Skin of body (tissue), 2 donors: ENCODE measurements around the gene HSPA4. TPM values are rescaled to one million over a fixed set of nuclear protein-coding genes. Genes with fewer than 3 reads are reported as not detected.

ENCODE experiments used
- DNase-seq: peaks from one replicate; lab custom pipeline; 2025; lab: John Stamatoyannopoulos, UW
- total RNA-seq: library from RNA; depleted of rRNA; stranded (reverse); fragments of >200 nt; gene quantifications from one replicate; pipeline ENCODE4 v1.2.3, GENCODE V29; 2014

Gene HSPA4
- total RNA-seq, 1 donor from 2014 or later, result 58.9 TPM

DNA sequence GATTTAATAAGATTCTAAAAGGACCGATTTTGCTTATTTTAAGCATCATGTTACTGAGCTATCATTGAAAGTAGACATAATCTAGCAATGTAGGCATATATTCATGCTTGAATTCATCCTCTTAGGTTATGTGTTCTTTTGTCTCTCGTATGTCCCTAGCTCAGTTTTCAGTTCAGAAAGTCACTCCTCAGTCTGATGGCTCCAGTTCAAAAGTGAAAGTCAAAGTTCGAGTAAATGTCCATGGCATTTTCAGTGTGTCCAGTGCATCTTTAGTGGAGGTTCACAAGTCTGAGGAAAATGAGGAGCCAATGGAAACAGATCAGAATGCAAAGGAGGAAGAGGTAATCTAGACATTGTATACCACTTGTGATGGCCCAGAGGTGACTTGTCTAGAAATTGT, 39.2 kb downstream of the HSPA4 start:
- DNase-seq, result no peak

DNA sequence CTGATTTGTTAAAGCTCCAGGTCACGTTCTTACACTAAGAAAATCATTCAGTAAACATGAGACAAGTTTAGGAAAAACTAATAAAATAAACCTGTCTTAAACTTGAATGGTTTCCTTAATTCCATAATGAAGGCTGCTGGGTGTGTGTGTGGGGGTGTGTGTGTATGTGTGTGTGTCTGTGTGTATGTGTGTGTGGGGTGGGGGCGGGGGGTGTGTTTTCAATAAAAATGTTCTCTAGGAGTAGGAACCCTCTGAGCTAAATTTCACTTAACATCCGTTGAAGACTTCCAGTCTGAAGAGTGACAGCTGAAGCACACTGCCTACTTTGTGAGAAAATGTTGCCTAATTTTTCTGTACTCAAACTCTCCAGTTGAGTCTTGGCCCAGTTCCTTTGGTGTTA, 54.5 kb downstream of the HSPA4 start:
- DNase-seq, result no peak

DNA sequence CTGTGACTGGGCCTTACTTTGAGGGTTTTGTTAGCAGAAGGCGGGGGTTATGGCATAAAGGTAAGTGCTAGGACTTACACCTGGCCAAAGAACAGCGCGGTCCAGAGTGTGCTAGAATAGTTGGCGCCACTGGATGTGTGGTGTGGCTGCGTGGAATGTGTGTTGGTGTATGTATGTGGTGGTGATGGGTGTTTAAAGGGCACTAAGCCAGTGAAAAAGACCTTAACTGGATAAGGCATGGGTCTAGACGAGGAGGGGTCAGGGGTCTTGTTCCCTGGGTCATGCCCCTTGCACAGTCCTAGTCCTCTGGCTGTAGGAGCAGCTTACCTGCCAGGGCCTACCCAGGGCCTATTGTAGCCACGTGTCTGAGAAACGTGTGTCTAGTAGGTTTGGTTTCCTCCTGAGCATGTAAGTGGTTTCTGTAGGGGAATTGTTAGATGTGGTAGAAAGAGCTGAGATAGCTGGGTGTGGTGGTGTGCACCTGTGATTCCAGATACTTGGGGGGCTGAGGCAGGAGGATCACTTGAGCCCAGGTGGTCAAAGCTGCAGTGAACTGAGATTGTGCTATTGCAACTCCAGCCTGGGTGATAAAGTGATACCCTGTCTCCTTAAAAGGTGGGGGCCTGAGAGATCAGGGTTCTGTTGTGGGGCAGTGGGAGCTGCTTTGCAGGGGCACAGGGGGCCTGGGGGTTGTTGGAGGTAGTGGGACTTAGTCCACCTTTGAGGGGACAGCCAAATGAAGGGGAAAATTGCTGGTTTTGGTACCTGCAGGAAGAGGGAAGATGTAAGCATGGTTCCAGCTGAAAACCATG, 55.2 kb downstream of the HSPA4 start:
- DNase-seq, result no peak

DNA sequence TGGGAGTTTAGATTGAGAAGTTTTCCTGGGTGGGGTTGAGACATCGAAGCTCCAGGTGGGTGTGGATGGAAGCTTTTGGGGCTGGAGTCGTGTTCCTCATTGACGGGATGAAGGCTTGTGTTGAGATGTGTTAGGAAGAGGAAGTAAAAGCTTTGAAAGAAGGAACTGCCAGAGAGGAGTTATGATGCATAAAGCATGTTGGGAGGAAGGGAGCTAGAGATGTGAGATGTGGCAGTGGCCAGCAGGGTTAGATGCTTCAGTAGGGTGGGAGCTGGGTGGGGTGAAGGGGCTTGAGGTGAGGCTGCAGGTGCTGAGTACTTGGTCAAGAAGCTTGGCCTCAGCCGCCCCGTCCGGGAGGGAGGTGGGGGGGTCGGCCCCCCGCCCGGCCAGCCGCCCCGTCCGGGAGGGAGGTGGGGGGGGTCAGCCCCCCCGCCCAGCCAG, 56.7 kb downstream of the HSPA4 start:
- DNase-seq, result no peak

DNA sequence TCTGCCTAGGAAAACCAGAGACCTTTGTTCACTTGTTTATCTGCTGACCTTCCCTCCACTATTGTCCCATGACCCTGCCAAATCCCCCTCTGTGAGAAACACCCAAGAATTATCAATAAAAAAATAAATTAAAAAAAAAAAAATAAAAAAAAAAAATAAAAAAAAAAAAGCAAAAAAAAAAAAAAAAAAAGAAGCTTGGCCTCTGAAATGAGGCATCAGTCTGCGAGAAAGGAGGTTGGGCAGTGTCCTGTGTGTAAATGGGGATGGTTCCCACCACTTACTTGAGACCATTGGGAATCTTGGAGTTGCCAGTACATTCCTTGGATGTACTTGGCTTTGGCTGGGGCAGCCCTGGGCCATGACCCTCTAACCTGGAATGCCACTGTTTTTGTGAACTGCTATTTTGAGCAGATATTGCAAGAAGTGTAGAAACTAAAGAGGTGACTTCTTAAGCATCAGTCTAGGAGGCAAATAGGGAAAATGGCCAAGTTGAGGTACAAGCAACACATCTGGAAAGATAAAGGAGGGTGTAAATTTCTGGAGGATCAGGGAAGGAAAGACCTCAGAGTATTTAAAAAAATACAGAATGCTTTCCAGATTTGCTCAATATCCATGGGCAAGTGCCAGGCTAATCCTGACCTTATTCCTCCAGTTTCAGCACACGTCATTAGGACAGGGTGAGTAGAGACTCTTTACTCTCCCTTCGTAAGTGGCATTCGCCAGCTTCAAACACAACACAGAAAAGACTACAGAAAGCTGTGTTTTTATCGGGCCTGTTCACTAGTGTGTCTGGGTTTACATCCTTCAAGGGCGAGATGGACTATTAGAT, 58.1 kb downstream of the HSPA4 start:
- DNase-seq, result no peak

DNA sequence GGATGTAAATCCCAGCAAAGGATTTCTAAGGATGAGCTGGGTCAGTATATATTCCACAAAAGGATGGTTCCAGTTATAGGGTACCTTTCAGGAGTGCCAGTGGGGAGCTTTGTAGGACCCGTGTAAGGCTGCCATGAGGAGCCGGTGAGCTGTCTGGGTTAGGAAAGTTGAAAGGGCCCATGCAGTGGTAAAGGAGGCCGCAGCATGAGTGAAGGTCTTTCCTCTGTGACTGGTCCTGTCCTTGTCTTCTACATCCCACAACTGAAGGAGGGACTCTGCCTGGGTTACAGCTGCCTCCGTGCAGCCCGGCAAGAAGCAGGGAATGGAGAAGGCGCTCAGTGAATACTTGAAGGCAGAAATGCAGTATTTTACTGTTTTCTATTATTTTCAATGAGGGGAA, 58.9 kb downstream of the HSPA4 start:
- no peak for DNase-seq

DNA sequence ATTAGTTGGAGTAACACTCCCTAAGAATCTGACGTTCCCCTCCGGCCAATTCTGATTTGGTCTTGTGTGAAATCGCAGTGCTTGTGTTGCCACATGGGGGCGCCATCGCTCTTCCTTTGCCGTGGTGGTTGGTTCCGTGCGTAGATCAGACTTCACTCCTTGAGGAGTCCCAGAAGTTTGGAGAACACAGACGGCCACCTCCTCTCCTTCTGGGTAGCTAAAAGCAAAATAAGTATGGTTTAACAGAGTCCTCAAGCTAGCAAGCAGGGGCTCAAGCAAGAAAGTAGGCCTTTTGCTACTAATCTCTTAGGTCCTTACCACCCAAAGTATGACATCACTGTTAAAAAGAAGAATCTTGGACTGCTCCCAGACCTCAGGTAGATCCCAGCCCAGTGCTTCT, 59.5 kb downstream of the HSPA4 start:
- peak; percentile 86 for DNase-seq

DNA sequence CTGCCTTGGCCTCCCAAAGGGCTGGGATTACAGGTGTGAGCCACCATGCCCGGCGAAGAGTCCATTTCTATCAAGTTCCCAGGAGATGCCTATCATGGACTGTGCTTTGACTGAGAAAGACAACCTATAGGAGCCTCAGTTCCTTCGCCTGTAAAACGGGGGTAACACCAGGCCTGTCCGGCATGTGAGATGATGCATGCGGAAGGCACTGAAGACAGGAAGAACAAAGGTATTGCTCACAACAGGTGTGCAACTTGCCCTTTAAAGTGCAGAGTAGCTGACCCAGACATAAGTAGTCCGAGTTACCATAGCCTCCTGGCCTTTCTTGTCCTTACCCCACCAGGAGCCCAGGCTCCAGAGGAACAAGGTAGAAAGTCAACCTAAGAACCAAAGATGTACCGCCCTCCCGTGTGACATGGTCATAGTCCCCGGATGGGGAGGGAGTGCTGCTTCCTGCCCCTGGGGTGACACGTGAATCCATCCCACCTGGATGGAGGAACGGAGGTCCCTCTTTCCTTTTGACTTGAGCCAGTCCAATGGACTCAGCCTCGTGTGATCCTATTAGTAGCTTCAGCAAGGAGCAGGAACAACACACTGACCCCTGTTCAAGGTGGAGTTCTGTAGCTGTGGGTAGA, 60.3 kb downstream of the HSPA4 start:
- no peak for DNase-seq

DNA sequence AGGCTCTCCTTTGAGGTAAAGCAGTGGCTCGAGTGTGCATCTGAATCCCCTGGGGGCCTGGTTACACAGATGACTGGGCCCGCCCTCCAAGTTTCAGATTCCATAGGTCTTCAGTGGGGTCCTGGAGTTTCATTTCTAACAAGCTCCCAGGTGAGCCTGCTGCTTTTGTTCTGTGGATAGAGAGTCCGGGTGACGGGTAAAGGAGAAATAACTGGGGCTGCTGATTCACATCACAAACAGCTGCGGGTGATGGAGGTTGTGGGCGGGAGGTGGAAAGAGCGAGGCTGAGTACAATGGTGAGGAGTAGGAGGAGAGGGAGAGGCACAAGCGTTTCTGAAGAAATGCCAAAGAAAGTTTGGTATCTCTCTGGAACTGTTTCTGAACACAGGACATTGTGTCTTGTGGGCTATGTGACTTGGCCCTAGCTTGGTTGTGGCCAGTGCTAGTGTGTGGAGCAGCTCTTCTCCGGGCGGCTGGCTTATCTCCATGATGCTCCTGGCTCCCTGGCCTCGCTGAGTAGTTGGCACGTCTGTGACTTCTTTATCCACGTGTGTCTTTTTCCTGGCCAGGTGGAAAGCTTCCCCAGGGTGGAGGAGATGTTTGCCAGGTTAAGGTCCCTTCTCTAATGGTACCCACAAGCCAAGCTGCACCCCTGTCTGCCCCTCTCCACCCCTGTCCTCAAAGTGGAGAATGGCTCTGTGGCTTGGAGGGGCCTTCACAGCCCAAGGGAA, 61.7 kb downstream of the HSPA4 start:
- DNase-seq, result no peak

DNA sequence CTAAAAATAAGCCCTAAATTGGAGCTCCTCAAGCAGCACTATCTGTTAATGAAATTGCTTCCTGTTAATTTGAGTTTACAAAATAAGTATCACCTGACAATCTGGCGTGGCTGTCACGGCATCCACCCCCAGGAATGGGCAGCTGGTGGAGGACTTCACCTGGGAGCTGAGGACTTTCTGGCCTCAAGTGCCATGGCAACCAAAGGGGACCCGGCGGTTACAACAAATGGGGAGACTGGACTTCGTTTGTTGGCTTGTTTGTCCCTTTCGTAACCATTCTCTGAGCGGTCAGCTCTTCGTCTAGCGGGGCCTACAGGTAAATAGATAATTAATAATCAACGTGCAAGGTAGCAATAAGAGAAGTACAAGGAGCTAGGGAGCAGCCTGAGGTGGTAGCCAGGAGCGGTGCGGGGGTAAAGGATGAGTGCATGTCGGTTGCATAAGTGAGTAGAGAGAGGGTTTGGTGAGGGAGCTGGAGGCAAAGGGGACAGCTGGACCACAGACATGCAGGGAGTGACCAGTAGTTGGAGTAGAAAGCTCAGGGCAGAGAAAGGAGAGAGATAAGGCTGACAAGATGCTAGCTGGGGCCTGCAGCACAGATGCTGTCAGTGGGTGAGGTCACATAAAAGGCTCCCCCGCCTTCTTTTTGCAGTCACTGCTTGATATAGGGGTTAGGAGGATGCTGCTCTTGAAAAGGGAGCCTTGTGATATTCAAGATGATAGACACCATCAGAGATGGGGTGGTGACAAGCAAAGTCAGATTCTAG, 62.5 kb downstream of the HSPA4 start:
- DNase-seq, result no peak

DNA sequence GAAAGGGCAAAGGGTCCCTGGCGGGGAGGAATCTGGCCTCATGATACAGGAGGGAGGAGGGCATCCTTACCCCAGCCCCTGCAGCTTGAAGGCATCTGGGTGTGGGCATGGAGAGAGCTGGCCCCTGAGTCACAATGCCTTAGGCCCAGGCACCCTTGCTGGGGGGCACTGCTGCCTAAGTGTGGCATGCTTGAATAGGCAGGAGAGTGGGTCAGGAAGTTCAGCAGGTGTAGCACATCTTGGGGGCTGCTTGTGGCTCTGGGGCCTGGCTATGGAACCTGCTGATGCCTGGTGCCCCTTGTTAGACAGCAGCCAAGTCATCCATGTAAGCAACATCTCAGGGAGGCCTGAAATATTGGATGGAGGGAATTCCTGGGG, 63.1 kb downstream of the HSPA4 start:
- DNase-seq, result no peak

DNA sequence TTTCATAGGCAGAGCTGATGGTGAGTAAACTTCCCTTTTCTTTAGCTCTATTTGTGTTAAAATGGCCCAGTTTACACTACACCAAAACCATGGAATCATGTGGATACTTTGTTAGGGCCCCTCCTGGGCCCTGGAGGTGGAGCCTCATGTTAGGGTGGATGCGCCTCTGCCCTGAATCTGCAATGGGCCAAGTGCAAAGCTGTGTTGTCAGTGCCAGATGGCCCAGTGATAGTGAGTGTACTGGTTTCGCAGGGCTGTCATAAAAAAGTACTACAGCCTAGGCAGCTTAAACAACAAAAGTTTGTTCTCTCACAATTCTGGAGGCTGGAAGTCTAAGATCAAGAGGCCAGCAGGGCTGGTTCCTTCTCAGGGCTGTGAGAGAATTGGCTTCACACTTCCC, 64.8 kb downstream of the HSPA4 start:
- DNase-seq, result no peak

DNA sequence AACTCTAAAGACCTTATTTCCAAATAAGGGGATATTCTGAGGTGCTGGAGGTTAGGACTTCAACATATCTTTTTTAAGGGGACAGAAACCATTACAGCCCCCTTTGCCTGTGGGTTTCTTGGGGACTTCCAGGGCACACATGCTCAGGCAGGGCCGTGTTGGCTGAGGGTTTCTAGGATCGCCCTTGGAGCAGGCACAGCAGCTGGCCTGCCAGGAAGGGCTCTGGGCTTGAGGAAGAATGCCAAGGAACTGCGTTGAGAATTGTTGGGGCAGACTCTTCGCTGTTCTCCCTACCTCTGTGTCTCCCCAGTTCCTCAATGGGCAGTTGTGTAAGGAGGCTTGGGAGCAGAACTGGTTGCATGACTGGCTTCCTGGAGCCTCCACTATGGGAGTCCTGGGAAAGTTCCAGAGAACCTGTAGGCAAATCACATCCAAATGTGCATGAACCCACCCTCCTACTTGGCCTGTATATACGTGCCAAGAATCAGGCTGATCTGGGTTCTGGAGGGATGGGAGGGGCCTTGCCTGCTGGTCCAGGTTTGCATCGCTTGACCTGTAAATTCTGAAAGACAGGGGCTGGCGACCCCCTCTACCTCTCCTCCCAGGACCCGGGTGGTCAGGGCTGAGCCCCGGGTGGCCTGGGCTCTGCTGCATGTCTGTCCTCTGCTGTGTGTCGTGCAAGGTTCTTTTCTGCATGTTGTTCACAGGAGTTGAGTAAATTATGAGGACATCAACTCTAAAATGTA, 65.5 kb downstream of the HSPA4 start:
- DNase-seq, result no peak

DNA sequence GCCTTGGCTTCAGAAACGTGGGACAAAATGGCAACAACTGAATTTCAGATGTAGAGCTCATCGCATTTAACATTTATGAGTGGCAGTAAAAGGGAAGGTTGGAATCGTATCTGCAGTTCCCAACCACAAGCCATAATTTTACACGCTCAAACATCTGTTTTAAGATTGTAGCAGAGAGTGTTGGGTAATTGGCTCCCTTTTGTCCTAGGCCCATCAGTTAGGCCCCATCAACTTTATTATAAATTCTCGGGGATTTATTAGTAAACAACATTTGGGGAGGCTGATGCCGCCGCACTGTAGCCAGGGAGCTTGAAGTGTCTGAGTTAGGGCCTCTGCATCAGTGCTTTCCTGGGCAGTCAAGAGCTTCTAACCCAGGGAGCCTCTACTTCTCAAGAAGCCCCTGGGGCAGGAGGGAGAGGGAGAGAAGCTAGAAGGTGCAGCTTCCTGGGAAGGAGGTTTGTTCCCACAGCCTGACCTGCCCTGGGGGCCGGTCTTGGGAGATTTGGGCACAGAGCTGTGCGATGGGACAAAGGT, 66.2 kb downstream of the HSPA4 start:
- DNase-seq, result peak; percentile 39

DNA sequence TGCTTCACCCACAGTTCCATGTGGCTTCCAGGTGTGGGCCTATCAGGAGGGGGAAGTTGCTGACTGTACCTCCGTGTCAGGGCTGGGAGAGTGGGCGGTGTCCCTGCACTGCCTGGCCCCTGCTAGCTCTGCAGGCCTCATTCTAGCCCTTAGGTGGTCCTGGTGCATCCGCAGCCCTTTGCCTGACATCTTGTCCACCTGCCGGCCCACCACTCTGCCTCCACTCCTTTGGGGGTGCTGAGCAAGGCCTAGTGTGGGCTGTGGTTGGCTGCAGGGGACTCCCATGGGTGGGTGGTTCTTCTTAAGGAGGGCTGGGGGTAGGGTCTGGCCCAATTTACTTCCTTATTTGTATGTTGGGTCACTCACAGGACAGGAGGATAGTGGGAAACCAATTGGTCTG, 66.9 kb downstream of the HSPA4 start:
- DNase-seq, result no peak

DNA sequence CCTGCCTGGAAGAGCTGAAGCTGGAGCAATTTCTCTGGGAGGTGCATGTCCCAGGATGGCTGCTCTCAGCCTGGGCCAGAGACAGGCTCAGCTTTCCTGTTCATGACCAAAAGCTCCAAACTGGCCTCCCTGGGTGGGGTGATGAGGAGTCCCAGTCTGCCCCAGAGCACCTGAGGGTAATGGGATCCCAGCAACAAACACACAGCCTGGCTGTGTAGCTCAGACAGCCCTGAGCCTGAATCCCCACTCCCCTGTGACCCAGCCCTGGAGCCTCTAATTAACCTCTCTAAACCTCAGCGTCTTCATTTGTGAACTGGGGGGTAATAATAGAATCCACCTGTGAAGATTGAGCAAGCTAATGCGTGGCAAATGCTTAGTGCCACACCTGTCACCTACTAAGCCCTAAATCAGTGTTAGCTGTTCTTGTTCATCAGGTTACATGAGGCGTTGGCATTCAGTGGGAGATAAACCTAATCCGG, 67.5 kb downstream of the HSPA4 start:
- no peak for DNase-seq

DNA sequence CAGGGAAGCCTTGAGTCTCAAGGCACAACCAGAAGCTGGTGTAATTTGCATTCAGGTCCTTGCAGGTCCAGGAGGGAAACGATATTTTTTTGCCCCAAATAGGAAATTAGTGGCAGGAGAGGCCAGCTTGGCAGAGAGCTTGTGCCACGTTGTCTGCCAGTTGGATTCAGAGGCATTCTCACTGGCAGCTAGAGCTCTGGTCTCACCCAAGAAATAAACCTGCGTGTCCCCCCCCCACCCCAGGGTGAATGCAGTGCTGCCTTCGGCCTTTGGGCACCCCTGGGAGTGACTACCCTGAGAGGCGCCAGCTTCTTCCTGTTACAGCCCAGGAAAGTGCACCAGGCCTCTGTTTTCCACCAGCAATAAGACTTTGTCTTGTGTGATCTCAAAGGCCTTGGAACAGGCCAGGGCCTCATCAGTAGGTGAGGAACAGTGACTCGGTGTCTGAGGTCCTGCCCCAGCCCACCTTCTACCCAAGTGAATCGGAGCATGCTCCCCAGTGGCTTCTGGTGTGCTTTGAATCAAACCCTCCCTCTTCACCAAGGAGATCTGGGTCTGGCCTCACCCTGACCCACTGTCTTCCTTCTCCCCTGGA, 68.4 kb downstream of the HSPA4 start:
- DNase-seq, result no peak

DNA sequence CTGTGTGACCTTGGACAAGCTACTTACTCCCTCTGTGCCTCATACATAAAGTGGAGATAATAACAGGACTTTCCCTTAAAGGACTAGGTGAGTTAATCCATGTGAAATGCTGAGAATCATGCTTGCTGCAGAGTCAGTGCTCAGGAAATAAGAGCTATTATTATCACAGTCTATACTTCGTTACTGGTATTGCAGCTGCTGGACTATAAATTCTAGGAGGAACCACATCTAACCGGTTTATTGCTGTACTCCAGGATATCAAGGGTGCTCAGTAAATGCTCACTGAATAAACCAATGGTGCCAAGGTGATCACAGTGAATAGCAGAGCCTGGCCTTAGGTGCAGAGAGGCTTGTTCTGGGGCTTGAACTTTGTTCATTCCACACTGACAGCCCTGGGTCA, 69.3 kb downstream of the HSPA4 start:
- DNase-seq, result no peak

DNA sequence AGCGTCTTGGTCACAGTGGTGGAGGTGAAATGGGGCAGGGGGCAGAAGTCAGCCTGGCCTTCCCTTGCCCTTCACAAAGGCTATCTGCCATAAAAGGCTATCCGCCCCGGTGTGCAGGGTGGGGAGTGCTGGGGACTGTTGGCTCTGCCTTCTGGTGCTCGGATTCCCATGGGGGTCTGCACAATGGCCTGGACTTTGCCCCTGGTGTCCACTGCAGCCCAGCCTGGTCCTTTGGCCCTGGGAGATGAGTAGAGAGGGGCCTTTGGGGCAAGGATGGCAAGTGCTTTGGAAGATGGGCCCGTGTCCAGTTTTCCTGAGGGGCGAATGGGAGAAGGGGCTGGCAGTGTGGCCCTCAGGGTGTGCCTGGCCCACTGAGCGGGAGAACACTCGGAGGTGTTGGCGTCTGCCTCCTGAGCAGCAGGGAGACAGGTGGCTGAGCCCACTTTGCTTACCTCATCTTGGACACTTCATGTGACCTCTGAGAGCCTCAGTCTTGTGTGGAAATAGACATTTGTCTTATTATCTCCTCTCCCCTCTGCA, 69.9 kb downstream of the HSPA4 start:
- DNase-seq, result no peak
